ENCODE results near the gene GSC2.

GSC2 gene

DNA sequence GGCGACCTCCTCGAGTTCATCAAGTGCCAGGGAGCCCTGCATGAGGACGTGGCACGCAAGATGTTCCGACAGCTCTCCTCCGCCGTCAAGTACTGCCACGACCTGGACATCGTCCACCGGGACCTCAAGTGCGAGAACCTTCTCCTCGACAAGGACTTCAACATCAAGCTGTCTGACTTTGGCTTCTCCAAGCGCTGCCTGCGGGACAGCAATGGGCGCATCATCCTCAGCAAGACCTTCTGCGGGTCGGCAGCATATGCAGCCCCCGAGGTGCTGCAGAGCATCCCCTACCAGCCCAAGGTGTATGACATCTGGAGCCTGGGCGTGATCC is 18.4 kb downstream of the GSC2 start:
- no peak for DNase-seq

DNA sequence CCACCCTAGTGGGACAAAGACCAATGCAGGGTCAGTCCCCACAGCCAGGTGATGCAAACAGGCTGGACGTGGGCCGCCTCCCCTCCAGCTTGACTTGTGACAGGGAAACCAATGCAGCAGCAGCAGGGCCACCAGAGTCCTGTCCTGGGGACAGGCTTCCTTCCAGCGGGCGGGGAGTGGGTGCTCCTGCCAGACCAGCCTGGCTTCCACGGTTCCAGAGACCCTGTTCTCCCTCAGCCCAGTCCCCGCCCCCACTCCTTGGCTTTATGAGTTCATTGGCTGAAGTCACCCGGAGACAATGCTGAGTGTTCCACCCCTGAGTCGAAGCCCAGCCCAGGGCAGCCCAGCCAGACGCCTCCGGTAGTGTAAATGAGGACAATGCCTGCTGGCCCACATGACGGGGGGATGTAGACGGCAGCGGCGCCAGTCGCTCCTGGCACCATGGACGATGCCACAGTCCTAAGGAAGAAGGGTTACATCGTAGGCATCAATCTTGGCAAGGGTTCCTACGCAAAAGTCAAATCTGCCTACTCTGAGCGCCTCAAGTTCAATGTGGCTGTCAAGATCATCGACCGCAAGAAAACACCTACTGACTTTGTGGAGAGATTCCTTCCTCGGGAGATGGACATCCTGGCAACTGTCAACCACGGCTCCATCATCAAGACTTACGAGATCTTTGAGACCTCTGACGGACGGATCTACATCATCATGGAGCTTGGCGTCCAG is 19.0 kb downstream of the GSC2 start, which contains the start of gene TSSK2:
Gene TSSK2, plus strand, starts transcription at position 350 of the 726 bp plus-strand sequence. Its CDS starts 92 bp downstream, at position 442.
- DNase-seq: no peak

DNA sequence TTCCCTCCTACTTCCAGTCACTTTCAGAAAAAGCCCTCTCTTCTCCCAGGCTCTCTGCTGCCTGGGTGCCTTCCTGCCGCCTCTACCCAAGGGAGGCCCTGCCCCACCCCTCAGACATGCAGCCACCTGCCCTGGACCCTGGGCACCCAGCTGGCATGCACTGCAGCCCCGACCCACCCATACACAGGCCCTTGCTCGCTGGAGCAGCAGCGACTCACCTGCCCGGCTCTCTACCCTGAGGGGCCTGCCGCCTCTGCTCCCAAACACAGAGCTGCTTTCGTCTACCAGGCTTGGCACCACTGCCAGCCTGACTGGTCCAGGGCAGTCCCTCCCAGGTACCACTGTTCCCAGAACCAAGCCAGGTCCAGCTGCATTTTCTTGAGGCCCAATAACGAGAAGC is 20.2 kb downstream of the GSC2 start:
- DNase-seq: no peak

DNA sequence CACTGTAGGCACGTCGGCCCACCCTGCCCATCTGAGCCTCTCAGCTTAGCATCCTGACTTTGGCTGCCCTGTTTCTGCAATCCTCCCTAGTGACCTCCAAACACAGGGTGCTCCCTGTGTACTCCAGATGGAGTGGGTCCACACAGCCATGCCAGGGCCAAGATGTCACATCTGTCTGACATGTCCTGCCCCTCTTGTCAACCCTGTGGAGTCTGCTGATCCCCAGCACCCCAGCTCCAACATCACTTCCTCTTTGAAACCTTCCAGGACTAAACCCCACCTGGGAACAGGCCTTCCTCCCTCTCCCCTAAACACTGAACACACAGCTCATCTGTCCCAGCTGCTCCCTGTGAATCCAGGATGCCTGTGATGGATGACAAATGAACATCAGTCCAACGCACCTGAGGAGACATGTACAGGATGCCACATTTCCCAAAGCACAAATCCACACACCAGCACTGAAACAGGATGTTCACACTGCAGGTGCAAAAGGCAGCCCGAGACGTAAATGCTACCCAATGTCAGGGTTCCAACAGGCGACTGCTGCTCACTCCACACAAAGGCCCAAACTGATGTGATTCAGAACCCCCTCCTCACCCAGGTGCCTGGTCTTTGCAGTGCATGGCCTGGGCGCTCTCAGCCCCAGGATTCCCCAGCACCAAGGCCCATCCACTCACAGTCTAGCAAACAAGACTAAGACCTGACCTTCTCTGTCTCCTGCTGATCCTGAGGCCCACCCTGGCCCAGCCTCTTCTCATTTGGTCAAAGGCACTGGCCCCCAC is 21.0 kb downstream of the GSC2 start:
- no peak for DNase-seq

DNA sequence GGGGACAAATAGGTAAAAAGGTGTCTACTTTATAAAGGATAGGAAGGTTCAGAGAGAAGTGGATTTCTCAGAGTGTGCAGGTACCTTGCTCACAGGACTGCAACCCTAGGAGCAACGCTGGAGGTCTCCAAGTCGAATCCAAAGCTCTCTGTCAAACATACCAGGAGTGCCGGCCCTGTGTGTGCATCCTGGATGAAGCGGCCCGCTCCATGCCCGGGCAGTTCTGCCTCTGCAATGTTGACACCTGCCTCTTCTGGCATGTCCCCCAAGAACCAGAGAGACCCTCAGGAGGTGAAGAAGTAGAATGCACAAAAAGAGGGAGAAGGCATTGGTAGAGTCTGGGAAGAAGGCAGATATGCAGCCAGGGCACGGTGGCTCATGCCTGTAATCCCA is 22.1 kb downstream of the GSC2 start:
- no peak for DNase-seq

DNA sequence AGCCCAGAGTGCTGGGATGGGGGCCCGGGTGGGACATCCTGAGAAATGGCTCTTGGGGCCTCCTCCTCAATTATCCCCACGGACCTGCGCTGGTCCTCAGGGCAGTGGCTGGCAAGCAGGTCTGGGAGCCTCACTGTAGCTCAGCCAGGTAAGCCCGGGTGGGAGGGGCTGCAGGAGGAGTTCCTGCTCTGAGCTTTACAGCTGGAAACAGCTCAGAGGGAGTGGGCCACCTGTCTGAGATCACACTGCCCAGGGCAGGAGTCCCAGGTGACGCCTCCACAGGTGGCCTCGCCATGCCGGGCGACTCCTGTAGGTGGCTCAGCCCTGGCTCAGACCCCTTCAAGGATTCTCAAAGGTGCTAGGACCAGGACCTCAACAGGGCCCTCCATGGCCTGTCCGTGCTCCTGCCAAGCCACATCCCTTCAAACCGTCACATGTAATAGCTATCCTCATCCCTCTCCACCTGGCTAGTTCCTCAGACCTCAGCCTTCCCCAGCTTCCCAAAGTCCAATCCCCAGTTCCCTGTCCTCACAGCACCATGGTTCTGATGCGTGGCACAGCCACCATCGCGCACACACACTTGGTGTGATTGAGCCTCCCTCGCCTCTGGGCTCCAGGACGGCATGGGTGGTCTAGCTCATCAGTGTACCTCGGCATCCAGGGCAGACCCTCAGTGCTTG is 22.6 kb downstream of the GSC2 start:
- DNase-seq: no peak

DNA sequence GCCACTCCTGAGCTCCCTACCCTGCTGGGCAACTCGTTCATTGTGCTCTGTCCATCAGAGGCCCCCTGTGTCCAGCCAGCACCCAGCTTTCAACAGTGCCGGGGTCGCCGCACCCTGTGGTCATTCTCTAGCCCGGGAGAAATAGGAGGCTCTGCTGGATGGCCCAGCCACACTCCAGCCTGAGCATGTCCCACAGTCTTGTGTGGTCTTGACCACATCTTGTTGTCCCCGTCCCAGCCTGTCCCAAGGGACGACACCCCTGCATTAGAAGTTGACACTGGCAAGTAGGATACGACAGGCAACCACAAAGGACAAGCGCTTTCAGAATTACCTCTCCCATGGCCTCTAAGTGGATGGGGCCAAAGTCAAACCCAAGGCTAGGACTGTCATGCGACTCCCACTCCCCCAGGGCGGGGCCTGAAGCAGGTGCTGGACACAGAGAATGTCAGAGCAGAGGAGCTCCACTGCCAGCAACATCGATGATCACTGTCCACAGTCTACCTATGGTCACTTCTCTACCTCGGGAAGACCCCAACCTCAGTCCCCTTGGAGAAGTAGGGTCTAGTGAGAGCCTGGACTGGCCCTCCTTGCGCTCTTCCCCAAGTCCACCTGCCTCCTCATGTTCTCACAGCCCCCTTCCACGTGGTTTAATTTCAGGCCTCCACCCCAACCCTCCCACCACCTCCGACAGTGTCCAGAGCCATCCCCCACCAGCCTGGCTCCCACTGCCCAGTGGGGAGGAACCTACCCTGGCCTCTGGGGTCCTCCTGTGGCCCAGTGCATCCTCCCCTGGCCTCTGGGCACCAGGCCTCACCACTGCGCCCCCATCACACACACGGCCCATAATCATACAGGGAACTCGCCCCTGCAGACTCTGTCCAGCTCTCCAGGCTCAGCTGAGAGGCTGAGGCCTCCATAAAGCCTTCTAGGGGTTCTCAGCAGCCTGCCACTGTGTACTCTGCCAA is 23.5 kb downstream of the GSC2 start:
- no peak for DNase-seq

DNA sequence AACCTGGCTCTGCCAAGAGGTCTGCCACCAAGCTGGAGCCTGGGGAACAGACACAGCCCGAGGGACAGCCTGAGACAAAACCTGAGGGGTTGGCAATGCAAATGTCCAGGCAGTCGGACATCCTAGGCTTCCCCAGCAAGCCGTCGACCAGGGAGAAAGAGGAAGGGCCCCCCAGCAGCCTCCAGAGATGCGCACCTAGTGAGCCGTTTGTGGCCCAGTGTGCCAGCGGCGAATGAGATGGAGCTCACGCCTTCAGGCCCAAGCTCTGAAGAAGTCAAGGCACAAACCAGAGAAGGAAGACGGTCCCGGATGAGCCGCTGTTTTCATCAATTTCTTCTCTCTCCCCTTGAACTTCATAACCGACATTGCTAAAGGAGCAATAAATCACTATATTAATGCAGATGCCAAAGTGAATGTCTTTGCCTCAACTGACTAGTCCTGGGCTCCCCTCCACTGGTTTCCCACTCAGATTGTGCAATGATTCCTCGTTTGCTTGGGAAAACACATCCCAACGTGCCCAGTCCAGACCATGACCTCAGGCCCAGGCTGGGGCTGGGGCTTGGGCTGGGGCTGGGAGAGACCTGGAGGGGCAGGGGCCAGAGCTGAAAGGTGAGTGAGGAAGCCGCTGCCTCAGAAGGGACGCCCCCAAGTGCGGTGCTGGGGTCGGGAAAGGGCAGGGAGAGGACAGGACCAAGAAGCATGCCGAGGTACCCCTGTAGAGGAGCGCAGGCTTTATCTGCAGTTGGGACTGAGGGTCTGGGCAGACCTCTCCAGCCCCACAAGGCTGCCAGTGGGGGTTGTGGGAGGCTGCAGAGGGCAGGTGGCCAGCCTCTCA is 24.4 kb downstream of the GSC2 start:
- no peak for DNase-seq

DNA sequence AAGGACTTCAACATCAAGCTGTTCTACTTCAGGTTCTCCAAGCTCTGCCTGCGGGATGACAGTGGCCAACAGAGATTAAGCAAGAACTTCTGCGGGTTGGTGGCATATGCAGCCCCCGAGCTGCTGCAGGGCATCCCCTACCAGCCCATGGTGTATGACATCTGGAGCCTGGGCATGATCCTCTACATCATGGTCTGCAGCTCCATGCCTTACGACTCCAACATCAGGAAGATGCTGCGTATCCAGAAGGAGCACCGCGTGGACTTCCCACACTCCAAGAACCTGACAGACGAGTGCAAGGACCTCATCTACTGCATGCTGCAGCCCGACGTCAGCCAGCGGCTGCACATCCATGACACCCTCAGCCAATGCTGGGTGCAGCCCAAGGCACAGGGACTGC is 25.1 kb downstream of the GSC2 start:
- DNase-seq: no peak

DNA sequence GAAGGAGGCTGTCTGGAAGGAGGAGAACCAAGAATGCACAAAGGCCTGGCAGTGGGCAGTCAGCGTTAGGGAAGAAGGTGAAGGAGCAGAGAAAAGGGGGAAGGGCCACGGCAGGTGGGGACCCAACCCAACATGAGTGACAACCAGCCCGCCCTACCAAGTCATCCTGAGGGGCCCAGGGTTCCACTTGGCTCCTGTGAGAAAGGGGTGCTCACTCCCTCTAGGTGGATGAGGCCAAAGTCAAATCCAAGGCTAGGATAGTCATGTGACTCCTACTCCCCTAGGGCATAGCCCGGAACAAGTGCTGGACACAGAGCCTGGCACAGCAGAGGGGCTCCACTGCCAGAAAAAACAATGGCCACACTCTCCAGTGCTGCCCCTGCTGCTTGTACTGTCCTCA is 25.7 kb downstream of the GSC2 start:
- DNase-seq: no peak

DNA sequence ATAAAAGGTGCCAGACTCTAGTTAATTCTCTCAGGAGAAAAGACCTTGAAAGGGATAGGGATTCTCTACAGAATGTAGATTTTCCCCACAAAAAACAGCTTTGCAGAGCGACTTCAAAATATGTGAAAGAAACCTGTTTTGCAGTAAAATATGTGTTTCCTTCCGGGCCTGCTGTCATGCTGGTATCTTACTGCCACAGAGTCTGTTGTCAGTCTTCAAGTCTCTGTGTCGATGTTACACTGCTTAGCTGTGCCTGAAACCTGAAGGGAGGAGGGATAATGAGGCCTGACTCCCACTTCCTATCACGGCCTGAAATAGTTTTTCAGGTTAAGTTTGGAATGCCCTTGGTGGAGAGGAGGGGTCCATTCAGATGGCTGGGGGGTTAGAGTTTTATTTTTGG is 26.2 kb downstream of the GSC2 start:
- no peak for DNase-seq

DNA sequence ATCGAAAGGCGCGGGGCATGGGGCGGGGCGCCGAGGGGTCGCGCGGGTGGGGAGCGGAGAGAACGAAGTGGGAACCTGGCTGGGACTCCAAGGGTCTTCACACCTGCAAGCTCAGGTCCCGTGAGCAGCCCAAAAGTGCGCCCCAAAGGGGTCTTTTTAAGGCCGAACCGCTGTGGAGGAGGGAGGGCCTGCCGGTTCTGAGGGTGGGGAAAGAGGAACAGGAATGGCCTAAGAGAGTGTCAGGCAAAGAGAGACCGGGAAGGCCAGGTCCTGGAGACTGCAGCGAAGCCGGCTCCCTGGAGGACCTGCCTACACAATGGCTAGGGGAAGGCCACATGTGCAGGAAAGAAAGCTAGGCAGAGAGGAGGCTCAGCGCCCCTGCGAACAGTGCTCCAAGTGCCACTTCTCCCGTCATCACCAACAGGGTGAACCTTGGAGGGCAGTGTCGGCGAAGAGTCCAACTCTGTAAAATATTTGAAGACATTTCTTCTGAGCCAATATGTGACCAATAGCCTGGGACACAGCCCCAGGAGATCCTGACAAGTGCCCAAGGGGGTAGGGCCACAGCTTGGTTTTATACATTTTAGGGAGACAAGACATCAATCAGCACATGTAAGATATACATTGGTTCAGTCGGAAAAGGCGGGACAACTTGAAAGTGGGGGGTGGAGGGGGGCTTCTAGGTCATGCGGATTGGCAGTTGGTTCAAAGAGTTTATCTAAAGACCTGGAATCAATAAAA is 27.2 kb downstream of the GSC2 start:
- no peak for DNase-seq

DNA sequence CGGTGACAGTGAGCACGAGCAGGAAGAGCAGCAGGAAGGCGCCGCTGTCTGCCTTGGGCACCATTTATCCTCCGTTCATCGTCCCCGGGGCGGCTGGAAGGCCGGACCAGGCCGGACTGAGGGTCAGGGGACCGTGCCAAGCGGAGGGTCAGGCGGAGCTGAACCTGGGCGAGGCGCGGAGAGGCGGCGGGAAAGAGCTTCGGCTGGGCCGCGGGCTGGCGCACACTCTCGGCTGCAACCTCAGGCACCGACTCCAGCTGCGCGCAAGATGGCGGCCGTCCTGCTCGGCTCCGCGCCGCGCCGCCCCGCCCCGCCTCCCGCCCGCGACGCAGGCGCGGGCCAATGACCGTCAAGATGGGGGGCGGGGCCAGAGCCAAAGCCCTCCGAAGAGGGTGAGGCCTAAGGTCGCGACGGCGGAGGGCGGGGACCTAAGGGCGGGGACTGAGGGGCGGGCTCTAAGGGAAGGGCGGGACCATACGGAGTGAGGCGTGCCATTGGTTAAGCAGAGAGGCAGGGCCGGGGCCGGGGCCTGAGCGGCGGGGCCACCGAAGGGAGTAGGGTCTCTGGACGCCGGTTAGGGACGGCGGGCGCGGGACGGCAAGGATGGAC is 27.8 kb downstream of the GSC2 start, which contains the start of gene DGCR2:
Gene DGCR2, minus strand, starts transcription at position 270 of the 609 bp plus-strand sequence. Its CDS starts 206 bp downstream, at position 64.
- DNase-seq: peak; percentile 96

DNA sequence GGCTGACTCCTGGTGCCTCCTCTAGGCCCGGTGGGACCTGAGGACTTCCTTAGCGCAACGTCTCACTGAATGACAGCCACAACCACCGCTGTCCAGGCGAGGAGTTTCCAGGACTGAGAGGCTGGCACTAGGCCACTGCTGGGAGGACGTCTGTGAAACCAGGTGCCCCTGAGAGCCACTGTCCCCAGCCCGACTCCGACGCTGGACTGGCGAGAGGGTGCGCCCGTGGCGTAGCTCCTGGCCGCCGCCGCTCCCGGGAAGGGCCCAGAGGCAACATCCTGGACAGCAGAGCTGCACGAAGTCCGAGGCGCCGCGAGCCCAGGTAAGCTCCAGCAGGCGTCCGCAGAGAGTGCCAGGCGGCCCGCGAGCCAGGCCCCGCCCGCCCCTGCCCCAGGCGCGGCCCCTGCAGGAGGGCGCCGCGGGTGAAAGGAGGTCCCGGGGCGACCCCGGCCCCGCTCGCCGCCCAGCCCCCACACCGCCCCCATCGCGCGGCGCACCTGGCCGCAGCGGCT is 28.4 kb downstream of the GSC2 start:
- DNase-seq: no peak

DNA sequence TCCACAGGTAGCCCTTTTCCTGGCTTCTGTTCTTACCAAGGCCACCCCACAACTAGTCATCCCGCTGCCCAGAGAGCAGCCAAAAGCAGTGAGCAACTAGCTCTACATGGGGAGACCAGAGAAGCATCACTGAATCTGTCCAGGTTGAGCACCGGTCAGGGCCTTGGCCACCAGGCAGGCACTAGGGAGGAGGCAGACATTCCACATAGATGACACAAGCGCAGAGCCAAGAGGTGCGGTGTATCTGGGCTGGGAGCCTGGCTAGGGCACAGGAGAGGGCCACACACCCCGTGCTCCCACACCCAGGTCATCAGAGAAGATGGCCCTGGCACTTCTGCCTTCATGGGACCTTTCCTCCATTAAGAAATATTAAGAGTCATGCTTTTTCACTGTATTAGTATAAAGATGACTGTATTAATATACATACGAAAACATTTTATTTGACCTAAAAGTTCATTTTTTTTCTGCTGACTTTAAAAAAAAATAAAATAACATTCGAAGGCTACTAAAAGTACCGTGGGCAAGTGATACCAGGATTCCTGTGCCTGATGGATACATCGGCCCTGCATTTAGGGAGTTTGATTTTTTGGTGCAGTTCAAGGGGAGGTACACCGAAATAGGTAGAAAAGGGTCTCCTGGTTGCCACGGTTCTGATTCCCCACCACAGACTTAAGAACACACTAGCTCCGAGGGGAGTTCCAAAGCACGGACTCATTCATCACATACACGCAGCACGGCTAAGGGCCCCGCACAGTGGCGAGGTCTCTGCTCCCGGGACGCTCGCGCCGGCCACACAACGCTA is 29.1 kb downstream of the GSC2 start:
- DNase-seq: no peak

DNA sequence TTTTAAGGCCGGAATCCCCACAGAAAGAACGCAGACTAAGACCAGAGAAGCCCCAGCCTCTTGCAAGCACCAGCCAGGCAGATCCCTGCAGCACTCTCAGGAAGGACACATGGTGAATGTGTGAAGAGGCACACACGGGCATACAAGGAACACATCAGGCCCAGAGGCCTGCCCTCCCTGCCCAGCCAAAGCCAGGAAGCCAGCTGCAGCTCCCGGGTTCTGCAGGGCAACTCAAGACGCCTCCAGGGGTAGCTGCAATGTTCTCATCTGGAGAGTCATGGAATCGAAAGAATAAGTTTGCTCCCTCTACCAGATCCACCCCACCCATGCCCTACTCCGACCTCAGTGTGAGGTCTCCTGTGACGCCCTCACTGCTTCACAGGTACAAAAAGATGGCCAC is 30.1 kb downstream of the GSC2 start:
- DNase-seq: no peak

DNA sequence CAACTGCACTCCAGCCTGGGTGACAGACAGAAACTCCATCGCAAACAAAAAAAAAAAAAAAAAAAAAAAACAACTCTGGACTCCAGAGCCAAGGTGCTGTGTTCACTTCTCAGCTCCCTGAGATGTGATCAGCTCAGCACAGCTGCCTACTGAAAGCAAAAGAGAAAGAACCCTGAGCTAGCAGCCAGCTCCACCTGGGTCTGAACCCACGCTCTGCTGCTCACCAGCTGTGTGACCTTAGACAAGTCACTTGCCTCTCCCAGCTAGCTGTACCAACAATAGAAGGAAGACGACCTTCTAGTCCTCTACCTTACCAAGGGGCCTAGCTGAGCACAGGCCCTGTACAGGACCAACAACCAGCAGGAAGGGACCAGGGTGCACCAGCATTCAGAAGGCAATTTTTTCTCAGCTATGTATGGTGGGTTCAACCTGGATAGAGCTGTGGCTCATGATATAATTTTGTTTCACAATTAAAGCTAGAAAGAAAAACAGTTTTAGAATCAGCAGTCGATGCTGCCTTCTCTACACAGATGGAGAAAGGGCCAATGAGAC is 31.7 kb downstream of the GSC2 start:
- no peak for DNase-seq

DNA sequence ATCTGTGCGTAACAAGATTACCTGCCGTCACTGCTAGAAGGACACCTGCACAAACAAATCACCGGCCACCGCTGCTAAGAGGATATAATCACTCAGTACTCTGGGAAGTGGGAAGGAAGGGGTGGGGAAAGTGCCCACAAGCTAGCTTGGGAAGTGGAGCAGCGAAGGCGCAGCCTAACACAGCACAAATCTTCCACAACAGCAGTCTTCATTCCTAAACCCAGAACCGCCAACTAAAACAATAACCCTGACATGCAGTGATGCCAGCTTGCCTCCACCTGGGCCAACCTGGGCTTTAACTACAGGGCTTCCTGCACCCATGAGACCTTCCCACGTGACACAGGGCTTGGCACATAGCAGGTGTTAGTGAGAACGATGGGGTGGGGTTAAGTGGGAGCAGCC is 33.0 kb downstream of the GSC2 start:
- DNase-seq: no peak

DNA sequence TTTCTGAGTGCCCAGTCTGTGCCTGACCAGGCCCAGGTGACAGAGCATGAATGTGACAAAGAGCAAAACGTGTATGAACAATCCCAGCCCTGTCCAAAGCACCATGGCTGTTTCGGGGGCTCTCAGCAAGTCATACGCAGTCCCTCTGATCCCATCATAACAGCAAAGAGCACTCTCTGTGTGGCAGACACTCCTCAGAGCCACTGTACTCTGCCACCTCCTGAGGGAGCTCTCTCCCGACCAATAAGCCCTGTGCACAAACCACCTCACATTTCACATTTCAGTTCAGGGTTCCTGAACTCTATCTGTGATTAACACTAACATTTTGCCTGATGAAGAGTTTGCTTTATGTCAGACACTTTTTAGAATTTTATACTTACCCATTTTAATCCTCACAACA is 34.5 kb downstream of the GSC2 start:
- no peak for DNase-seq

All from GDM1 (cell line).